Skin of body (tissue), 2 donors: ENCODE results near the gene PCDH9. TPM values are rescaled to one million over a fixed set of nuclear protein-coding genes. Genes with fewer than 3 reads are reported as not detected.

Source experiments
- DNase-seq: peaks from one replicate; lab custom pipeline; 2025; lab: John Stamatoyannopoulos, UW
- total RNA-seq: library from RNA; depleted of rRNA; stranded (reverse); fragments of >200 nt; gene quantifications from one replicate; pipeline ENCODE4 v1.2.3, GENCODE V29; 2014

PCDH9 gene
- total RNA-seq, 1 donor from 2014 or later: 5.5 TPM

DNA sequence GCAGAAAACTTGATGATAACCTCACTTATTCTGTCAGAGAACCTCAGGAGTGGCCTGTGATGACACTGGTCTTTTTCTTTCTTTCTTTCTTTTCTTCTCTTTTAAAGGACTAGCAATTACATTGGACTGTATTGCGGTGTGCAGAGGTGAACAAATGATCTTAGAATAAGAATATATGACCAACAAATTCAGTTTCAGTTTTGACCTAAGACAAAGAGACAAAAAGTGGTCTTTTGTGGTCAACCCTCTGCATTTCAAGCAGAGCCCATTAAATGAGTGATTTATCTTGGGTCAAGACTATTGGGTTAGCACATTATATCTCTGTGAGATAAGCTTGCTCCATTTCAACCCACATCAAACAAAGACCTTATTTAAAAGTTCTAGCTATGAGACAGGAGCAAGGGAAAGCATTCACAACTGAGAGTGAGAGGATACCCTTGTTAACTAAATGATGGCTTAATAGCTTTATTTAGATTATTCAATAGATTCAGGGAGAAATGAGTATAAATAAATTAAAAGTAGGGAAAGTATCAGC is 644.4 kb downstream of the PCDH9 start:
- DNase-seq: no peak

DNA sequence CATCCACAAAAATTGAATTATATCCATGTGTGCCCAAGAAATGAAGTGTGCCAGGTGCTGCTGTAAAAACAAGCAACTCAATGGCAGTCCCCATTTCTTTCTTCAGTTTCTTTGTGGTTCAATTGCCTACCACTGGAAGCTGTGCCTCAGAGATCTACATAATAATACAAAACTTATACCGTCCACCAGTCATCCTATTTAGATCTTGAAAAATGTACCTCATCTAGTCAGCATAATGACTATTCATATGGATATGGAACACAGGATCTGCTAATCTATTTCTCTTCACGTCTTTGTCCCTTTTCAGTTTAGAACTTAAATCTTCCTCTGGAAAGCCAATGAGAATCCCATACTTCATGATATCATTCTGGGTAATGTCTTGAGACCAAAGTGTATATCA is 648.5 kb downstream of the PCDH9 start:
- no peak for DNase-seq

DNA sequence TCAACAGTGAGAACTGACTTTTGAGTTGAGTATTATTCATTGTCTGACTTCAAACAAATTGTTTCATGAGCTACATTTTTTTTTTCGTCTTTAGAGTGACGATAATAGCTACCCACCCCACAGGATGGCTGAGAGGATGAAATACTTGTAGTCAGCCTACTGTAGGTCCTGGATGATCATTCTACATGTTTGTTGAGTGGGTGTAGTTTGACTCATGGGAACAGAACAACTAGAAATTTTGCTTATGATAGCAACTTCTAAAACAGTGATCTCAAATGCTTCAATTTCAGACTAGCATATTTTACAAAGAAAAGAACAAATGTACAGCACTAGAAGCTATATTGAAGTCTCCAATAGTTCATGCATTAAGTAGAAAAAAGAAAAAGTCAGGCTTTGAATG is 651.8 kb downstream of the PCDH9 start:
- DNase-seq: no peak

DNA sequence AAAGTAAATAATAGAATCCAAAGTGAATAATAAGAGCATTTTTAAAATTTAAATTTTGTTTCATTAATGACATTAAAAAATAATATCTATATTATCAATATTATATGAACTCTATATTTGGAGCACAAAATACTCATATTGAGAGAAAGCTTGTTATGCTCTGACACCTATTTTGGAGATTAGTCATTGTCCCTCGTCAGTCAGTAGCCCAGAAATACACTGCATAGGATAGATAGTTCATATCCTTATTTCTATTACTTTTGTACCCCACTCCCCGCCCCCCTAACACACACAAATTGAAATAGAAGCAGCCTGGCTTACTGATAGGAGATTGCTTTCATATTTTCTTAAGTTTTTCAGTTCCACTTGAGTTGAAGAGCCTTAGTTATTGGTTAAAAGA is 652.8 kb downstream of the PCDH9 start:
- no peak for DNase-seq

DNA sequence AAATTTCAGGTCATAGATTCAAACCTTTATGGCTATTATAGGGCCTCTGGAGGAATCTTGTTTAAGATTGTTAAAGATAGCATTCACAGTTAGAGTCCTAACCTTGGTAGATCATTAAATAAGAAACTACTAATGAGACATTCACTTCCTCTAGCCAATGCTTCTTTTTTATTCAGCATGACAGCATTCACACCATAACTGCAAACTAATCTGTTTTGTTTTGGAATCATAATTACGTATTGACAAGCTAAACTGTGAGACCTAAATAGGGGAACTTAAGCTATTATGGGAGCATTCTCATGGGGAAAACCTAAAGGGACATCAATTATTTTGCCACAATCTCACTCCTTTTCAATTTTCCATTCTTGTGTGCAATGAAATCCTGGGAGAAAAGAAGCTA is 653.8 kb downstream of the PCDH9 start:
- DNase-seq: no peak

DNA sequence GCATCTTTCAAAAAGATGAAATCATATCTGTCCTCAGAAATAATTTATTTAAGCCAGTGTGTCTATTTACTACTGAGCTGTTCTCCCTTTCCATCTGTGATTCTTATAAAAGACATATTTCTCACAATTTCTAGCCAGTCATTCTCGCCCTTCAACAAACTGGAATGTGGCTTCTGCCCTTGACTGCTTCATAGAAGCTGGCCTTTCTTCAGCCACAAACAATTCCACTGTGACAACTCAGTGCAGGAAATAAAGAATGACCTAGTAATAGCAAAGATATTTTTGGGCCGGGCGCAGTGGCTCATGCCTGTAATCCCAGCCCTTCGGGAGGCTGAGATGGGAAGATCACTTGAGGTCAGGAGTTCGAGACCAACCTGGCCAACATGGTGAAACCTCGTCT is 655.5 kb downstream of the PCDH9 start:
- DNase-seq: no peak

DNA sequence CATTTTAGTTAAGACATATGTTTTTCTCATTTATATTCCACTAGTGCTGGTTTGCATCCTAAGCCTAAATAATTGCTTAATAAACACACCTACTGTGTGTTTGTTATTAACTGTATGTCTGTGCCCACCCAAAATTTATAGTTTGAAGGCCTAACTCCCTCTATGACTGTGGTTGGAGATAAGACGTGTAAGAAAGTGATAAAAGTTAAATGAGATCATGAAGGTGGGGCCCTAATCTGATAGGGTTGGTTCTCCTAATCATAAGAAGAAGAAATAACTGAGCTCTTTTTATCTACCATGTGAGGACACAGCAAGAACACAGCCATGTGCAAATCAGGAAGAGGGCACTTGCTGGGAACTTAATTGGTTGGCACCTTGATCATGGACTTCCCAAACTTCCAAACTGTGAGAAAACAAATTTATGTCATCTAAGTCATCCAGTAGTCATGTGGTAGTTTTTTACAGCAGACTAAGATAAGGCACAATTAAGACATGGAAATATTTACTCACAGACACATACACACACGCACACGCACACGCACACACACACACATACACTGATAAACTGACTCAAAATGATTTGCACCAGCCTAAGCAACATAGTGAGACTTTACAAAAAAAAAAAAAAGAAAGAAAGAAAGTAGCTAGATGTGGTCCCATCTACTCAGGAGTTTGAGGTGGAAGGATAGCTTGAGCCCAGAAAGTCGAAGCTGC is 662.1 kb downstream of the PCDH9 start:
- DNase-seq: no peak

DNA sequence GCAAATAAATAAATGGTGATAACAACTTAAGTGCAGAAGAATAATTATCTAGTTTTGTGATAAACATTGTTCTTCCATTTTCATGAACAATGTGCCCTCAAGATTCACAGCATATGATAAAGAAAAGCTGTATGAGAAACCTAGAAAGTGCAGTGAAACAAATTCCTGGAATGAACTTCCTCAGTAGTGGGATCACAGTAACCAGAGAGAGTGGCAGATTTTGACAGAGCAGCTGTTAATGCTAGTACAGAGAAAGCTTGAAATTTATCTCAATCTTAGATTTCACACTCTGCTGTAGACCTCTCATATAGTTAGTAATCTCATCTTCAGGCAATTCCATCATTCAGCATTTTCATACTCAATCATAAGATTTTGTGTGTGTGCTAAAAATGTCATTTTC is 664.9 kb downstream of the PCDH9 start:
- no peak for DNase-seq

DNA sequence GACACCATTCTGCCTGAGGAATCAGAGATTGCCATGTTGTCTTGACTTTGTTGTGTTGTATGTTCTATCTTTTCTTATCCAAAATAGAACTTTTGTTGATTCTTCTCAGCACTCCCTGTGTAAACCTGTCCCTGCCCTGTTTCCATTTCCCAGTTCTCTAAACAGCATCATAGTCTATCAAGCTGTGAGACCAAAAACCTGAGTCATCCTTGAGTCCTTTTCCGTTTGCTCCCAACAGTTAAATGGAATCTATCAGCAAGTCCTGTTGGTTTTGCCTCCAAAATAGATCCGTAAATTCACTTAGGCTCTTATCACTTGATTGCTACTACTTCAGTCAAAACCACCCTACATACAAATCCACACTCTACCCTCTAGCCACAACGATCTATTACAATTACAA is 667.1 kb downstream of the PCDH9 start:
- DNase-seq: no peak

DNA sequence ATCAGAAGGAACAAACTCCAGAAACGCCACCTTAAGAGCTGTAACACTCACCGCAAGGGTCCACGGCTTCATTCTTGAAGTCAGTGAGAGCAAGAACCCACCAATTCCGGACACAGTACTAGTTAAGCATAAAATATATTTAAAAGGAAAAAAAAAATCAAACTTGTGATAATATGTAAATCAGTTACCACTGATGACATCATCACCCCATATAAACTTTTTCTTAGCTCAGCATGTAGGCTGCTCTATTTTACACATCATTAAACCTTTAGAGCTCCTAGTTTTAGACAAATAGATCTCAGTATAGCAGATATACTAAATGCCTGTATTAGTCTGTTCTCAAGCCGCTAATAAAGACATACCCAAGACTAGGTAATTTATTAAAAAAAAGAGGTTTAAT is 668.1 kb downstream of the PCDH9 start:
- no peak for DNase-seq

DNA sequence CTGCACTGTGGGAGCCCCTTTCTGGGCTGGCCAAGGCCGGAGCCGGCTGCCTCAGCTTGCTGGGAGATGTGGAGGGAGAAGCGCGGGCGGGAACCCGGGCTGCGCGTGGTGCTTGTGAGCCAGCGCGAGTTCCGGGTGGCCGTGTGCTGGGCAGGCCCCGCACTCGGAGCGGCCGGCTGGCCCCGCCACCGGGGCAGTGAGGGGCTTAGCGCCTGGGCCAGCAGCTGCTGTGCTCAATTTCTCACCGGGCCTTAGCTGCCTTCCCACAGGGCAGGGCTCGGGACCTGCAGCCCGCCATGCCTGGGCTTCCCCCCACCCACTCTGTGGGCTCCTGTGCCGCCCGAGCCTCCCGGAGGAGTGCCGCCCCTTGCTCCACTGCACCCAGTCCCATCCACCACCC is 669.1 kb downstream of the PCDH9 start:
- DNase-seq: no peak

DNA sequence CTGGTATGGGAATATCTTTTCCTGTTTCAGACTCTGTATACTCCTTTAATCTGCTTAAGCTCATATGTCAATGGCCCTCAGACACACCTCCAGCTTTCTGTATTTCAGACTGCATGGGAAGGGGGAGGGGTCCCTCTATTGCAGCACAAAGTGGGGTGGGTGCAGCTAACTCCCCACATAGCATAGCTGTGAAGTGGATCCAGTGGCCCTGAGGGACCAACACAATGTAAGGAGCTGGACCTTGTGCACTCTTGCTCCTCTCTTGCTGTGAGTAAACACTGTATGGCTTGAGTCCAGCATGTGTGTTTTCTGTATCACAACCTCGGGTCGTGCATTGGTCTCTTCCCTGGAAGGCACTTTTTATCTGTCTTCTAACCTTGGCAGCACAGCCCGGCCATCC is 669.9 kb downstream of the PCDH9 start:
- DNase-seq: no peak

DNA sequence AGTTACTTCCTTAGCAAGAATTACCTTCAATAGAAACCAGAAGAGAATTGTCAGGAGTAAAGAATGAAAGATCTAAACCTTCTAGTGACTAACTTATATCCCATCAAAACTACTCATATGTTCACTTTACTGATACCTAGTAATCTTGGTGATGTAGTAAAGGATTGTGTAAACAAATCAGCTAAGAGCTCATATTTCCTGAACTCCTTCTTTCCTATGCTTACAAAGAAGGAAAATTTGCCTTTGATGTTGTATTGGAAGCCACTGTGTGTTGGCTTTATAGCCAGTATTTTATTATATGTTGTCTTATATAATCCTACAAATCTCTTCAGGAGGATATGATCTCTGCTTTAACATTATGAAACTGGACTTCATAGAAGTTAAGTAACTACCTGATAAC is 671.0 kb downstream of the PCDH9 start:
- no peak for DNase-seq

DNA sequence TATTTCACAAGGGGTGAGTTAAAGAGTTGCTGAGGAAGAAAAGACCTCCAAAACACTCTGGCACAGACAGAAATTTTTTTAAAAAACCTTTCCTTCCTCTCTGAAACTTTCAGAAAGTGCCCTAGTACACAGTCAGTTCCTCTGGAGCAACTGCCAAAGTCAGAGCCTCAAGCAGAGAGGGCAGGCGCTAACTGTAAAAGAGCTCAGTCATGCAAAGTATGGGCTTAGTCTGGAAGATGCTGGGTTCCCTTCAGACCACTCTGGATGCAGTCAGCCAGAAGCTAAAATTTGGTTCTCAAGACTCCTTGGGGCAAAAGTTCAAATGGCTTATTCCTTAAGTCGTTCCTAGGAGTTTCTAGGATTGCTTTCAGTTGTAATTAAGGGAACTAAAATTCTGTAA is 671.6 kb downstream of the PCDH9 start:
- no peak for DNase-seq

DNA sequence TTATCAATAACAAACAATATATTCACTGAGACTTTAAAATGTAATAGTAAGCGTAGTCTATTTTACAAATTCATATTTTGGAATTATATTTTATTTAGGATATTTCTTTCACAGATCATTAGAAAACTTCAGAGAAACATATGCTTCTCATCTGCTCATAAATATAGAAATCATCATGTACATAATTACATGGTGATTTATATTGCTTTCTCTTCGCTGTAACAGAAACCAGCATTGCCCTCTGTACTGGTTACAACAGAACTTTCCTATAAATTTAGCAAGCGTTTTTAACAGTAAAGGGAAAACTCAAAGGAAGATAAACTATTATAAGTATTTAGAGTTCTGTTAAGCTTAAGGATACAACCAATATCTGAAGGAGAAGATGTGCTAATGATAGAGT is 672.8 kb downstream of the PCDH9 start:
- DNase-seq: no peak

DNA sequence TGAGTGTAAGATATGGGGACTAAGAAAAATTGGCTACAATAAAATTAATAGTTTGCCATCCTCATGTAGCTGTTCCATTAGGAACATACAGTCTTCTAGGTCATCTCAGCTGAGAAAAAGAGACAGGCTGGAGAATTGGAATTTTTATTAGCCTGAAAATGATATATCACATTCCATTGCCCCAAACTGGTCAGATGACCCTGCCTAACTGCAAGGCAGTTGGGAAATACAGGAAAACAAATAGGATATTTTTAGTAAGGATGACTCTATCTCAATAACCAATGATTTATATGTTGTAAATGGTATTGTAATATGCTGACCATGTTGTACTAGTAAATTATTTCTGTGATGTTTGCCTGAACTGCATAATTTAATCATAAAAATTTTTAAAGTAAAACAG is 673.8 kb downstream of the PCDH9 start:
- DNase-seq: no peak

DNA sequence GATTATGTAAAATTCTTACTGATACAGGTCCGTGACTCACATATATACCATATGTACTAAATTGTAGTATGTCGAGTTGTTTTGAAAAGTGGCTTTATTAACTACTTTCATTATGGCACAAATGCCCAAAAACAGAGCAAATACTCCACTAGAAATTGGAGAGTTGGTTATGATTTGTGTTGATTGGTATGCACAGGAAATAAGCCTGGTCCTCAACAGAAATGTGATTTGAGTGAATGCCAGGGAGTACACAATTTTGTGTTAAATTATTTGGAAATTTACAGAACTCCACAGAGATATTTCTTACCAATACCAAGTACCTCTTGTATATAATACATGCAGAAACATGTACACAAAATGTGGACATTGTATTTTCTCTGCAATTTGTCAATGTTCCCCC is 676.7 kb downstream of the PCDH9 start:
- DNase-seq: no peak

DNA sequence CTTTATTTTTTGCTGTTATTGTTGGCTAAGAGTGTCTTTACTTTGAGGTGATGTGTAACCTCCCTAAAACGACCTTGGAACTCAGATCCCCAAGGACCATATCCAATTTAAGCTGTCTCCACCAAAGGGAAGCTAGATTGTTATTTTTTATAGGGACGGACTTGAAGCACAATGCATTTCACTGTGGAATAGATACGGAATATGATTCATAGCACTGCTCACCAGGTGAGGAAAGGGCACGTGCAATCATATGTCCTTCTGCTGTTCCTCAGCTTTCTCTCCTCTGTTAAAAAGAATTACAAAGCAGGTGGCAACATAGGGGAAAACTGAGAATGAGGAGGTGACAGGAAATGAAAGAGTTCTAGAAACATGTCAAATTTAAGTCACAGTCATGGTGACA is 679.0 kb downstream of the PCDH9 start:
- no peak for DNase-seq

DNA sequence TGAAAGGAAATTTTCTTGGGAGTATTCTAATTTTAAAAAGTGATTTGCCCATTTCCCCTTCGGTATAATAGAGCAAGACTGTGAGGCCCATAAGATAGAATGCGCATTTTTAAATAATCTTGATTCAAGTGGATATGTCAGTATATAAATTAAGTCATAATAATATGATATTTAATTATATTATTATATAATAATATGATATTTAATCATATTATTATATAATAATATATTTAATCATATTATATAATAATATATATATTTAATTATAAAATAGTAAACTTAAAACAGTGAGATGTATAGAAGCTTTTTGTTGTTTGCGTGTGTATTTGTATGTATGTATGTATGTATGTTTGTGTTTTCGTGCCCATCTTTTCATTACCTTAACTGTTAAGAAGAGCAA is 682.5 kb downstream of the PCDH9 start:
- DNase-seq: no peak

DNA sequence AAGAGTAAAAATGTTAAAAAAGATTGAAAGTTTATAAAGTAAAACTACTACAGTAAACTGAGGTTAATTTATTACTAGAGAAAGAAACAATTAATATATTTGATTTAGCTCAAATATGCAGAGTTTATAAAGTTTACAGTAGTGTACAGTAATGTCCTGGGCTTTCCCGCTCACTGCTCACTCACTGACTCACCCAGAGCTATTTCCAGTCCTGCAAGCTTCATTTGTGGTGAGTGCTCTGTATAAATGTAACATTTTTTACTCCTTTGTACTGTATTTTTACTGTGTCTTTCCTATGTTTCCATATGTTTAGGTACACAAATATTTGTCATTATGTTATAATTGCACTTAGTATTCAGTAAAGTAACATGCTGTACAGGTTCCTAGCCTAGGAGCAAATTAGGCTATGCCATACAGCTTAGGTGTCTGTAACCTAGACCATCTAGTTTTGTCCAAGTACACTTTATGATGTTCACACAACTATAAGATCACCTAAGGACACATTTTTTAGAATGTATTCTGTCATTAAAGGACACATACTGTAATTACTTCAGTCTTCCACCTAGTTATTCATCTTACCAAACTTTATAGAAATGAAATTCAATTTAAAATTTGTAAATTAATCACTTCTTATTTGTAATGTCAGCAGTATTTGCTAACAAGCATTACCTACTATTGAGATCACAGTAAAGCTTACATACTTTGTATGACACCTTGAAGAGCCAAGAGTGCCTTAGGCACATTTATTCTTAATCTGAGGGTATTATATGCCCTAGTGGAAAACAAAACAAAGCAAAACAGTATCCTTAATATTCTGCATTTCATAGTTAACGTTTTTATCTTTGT is 683.4 kb downstream of the PCDH9 start:
- no peak for DNase-seq

DNA sequence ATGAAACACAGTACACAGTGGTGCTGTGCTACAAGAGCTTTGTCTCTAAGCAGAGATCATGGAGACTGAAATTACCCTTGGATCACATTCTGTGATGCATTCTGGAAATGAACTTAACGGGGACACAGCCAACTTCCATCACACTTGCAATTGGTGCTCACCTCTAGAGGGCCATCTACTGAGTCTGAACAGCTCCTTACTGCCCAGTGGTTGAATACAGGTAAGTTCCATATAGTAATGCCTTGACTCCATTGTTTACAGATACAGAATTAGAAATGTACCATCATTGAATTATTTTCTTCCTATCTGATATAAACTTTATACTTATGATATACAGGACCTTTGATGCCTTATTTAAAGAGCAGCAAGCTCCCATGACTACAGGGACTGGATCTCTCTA is 686.4 kb downstream of the PCDH9 start:
- no peak for DNase-seq

DNA sequence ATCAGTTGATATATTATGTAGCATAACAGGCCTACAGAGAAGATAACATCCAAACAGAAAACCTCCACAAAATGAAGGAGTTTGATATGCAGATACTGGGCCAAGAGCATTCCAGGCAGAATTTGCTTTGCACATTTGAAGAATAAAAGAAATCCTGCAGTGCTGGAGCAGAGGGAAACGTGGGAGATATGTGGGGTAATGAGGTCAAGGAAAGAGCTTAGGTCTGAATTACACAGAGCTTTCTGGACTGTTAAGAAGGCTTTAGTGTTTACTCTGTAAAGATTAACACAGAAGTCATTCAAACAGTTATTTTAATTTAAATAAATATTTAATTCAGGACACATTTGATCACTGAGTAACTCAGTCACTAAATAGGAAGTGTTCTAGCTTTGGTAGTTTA is 692.7 kb downstream of the PCDH9 start:
- no peak for DNase-seq

DNA sequence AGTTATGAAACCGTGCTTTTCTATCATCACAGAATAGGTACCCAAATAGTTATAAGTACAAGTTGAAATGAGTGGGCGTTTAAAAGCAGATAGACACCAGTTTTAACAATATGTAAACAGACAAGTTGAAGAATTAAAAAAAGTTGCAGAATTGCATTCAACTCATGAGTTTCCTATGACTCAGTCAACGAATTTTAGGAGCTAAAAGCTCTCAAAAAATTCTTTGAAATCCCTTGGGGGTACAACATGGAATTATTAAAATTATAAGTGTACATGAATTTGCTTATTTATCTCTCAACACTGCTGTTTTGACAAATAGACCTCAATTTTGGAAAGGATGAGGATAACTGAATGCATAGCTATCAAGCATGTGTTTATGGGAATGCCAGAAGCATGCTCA is 693.4 kb downstream of the PCDH9 start:
- DNase-seq: no peak
